PC-3 (cell line): ENCODE results near the gene ADCY2.

Source experiments
- EZH2 ChIP-seq: fragments of 300-600 bp; sonication (generic); IDR thresholded peaks from one replicate; pipeline ENCODE4 v1.6.1; 2017; ENCODE audit warnings: antibody characterized with exemption, mild to moderate bottlenecking, low read length; ENCODE audit not compliant: unreplicated experiment
- EZH2phosphoT487 ChIP-seq: fragments of 300-600 bp; sonication (generic); IDR thresholded peaks from 2 replicates; pipeline ENCODE4 v1.6.1; 2018; ENCODE audit warnings: mild to moderate bottlenecking, antibody characterized with exemption, low read length, borderline replicate concordance
- TF ChIP-seq, protein P1 (sequence below): fragments of 300-600 bp; sonication (generic); conservative IDR thresholded peaks from 2 replicates; pipeline ENCODE4 v1.5.1; 2017; ENCODE audit warnings: antibody characterized with exemption, low read depth, mild to moderate bottlenecking, low read length

DNA sequence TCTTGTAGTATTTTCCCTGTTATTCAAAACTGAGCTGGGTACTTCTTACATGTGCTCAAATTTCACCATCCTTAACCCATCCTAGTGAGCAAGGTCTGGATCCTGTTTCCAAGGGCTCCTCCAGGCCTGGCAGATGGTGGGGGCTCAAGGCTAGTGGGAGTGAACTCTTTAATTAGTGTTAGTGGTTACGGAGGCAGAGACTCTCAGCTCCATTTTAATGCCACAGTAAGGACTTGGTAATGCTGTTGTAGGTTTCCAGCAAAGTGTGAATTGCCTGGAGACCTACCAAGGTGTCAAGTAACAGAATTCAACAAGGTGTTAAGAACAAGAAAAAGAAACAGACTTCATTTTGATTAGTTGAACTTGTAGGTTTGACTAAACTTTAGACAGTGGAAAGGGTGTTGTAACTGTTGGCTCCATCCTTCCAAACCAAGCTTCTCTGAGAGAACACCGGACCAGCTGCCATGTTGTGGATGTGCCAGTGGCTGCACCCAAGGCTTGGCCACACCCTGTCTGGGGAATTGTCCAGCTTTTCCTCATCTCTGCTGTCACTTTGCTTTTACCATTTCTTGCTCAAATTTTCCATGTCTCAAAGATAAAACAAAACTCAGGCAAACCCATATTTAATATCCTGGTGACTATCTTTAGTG is 98.7 kb downstream of the ADCY2 start:
- TF ChIP-seq, protein P1, sequence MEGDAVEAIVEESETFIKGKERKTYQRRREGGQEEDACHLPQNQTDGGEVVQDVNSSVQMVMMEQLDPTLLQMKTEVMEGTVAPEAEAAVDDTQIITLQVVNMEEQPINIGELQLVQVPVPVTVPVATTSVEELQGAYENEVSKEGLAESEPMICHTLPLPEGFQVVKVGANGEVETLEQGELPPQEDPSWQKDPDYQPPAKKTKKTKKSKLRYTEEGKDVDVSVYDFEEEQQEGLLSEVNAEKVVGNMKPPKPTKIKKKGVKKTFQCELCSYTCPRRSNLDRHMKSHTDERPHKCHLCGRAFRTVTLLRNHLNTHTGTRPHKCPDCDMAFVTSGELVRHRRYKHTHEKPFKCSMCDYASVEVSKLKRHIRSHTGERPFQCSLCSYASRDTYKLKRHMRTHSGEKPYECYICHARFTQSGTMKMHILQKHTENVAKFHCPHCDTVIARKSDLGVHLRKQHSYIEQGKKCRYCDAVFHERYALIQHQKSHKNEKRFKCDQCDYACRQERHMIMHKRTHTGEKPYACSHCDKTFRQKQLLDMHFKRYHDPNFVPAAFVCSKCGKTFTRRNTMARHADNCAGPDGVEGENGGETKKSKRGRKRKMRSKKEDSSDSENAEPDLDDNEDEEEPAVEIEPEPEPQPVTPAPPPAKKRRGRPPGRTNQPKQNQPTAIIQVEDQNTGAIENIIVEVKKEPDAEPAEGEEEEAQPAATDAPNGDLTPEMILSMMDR, result no peak
- TF ChIP-seq EZH2phosphoT487 (no peak), EZH2 (no peak)
